ENCODE data around the gene SARM1. TPM values are rescaled to one million over a fixed set of nuclear protein-coding genes. Genes with fewer than 3 reads are reported as not detected.
A peak's percentile ranks its signal among the peaks of the same experiment; 100 is the strongest.

The SARM1 gene
- total and polyA plus RNA-seq, 7 experiments from 2014 or later, result 5.2 to 34.1 (median 25.0) TPM

DNA sequence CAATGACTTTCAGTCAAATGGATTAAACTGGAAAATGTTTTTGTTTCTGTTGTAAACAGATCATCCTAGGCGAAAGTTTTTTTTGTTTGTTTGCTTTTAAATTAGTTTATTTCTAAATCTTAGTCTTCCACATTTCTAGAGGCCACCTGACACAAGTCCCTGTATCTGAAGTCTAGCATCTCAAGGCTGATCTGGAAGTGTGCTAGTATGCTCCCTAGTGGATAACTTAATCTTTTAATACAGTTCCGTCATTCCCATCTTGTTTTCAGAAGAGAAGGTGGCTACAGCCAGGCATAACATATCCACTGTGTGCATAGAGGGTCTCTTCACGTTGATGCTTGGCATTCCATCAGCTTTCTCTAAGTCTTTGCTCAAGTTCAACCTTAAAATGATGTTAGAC is 43.8 kb upstream of the SARM1 start:
- H3K4me3 Mint-ChIP-seq, result no peak overlapping the region
- Histone ChIP-seq H3K27me3 (ENCODE audit: control insufficient read depth in 2 of 2, insufficient read depth in 2 of 2, low read length in 2 of 2) (no peaks in the 10 kb centered on the region), H3K36me3 (ENCODE audit: control insufficient read depth in 2 of 3, insufficient read depth in 3 of 3, low read length in 3 of 3) (peaks cover 3 to 45% (median 7%) of the 10 kb centered on the region in 3 experiments), H3K4me3 (ENCODE audit: low read length) (no peak overlapping the region), H3K9me3 (ENCODE audit: control insufficient read depth in 2 of 3, low read length in 3 of 3) (no peaks in the 10 kb centered on the region), H3K27ac (ENCODE audit: low read depth, low read length) (no peak overlapping the region), H3K4me1 (ENCODE audit: control insufficient read depth in 2 of 2, insufficient read depth in 2 of 2, low read length in 2 of 2) (no peaks in the 10 kb centered on the region)
- no peaks in the 10 kb centered on the region for H3K27me3 Mint-ChIP-seq
- peaks cover 0 to 1% (median 0%) of the 10 kb centered on the region in 11 donors for H3K9me3 Mint-ChIP-seq
- ChIA-PET POLR2A (no interaction called here), CTCF (no interaction called here)
- ATAC-seq, result no peak
- peak overlapping the region in 2 of 9 donors; percentile 9 to 32 for H3K27ac Mint-ChIP-seq
- peaks cover 0 to 13% (median 7%) of the 10 kb centered on the region in 7 donors for H3K4me1 Mint-ChIP-seq
- H3K36me3 Mint-ChIP-seq, result peaks cover 0 to 27% (median 5%) of the 10 kb centered on the region in 5 donors
- DNase-seq, result no peak
- intact Hi-C loops (cut with micrococcal nuclease), result no loop called here

DNA sequence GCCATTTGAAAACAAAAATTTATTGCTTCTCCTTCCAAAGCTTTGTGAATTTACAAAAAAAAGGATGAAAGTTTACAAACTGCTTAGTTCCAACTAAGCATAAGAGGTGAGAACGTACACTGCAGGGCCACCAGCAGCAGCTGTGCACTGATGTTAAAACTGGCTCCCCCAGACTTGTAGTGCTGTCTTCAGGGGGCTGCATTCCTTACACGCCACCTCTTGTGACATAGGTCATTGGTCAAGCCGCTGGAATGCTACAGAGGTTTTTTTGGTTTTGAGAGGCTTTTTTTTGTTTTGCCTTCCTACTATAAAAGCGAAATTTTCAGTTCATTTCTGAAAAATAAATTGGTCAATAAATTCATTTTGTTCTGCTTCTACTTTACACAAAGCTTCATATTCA is 43.2 kb upstream of the SARM1 start:
- DNase-seq (no peak), ATAC-seq (no peak)
- no peaks in the 10 kb centered on the region for H3K4me1 ChIP-seq (ENCODE audit: control insufficient read depth in 2 of 2, insufficient read depth in 2 of 2, low read length in 2 of 2)
- no peaks in the 10 kb centered on the region for H3K9me3 ChIP-seq (ENCODE audit: control insufficient read depth in 2 of 3, low read length in 3 of 3)
- no peaks in the 10 kb centered on the region for H3K27me3 ChIP-seq (ENCODE audit: control insufficient read depth in 2 of 2, insufficient read depth in 2 of 2, low read length in 2 of 2)
- Mint-ChIP-seq H3K9me3 (peaks cover 0 to 1% (median 0%) of the 10 kb centered on the region in 11 donors), H3K4me1 (peaks cover 0 to 13% (median 9%) of the 10 kb centered on the region in 7 donors), H3K36me3 (peaks cover 0 to 27% (median 5%) of the 10 kb centered on the region in 5 donors), H3K27ac (peak overlapping the region in 1 of 9 donors; percentile 4), H3K4me3 (no peak overlapping the region), H3K27me3 (no peaks in the 10 kb centered on the region)
- peaks cover 3 to 45% (median 7%) of the 10 kb centered on the region in 3 experiments for H3K36me3 ChIP-seq (ENCODE audit: control insufficient read depth in 2 of 3, insufficient read depth in 3 of 3, low read length in 3 of 3)
- no peak overlapping the region for H3K4me3 ChIP-seq (ENCODE audit: low read length)
- POLR2A ChIA-PET, result no interaction called here
- intact Hi-C loops (cut with micrococcal nuclease), result no loop called here
- no peak overlapping the region for H3K27ac ChIP-seq (ENCODE audit: low read depth, low read length)
- CTCF ChIA-PET, result interaction anchor here (0.7 kb wide), 1 partner anchor 820 kb away, joined by 3 read pairs; no protein-coding TSS in a partner anchor

DNA sequence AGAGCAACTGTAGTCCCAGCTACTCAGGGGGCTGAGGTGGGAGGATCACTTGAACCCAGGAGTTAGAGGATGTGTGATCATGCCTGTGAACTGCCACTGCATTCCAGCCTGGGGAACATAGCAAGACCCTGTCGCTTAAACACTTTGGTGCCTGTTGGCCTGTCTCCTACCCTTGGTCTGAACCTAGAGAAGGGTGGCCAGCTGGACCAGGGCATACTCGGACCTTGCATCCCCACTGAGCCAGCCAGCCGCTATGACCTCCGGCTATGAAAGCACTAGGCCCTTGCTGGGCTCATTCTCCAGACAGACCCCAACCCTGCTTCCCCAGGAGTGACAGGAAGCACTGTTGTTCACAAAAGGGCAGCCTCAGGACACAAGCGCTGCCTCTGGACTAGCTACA is 40.8 kb upstream of the SARM1 start:
- Mint-ChIP-seq H3K27ac (peak overlapping the region in 1 of 9 donors; percentile 31), H3K27me3 (no peaks in the 10 kb centered on the region), H3K4me3 (no peak overlapping the region), H3K9me3 (peaks cover 0 to 1% (median 0%) of the 10 kb centered on the region in 11 donors), H3K36me3 (peaks cover 0 to 27% (median 5%) of the 10 kb centered on the region in 5 donors), H3K4me1 (peaks cover 14 to 32% (median 30%) of the 10 kb centered on the region in 7 donors)
- H3K27me3 ChIP-seq (ENCODE audit: control insufficient read depth in 2 of 2, insufficient read depth in 2 of 2, low read length in 2 of 2), result no peaks in the 10 kb centered on the region
- no peak for ATAC-seq
- intact Hi-C loops (cut with micrococcal nuclease), result loop anchor here (10.0 kb wide), 2 partner anchors 214 to 314 kb away; partner anchors contain the start of gene BLTP2 (in 1 of the 2)
- peaks cover 9 to 10% of the 10 kb centered on the region in 2 donors for H3K4me1 ChIP-seq (ENCODE audit: control insufficient read depth in 2 of 2, insufficient read depth in 2 of 2, low read length in 2 of 2)
- no peak for DNase-seq
- no peaks in the 10 kb centered on the region for H3K9me3 ChIP-seq (ENCODE audit: control insufficient read depth in 2 of 3, low read length in 3 of 3)
- H3K36me3 ChIP-seq (ENCODE audit: control insufficient read depth in 2 of 3, insufficient read depth in 3 of 3, low read length in 3 of 3), result peaks cover 3 to 47% (median 7%) of the 10 kb centered on the region in 3 experiments
- H3K27ac ChIP-seq (ENCODE audit: low read depth, low read length), result no peak overlapping the region
- no peak overlapping the region for H3K4me3 ChIP-seq (ENCODE audit: low read length)
- CTCF ChIA-PET, result no interaction called here
- POLR2A ChIA-PET, result no interaction called here

DNA sequence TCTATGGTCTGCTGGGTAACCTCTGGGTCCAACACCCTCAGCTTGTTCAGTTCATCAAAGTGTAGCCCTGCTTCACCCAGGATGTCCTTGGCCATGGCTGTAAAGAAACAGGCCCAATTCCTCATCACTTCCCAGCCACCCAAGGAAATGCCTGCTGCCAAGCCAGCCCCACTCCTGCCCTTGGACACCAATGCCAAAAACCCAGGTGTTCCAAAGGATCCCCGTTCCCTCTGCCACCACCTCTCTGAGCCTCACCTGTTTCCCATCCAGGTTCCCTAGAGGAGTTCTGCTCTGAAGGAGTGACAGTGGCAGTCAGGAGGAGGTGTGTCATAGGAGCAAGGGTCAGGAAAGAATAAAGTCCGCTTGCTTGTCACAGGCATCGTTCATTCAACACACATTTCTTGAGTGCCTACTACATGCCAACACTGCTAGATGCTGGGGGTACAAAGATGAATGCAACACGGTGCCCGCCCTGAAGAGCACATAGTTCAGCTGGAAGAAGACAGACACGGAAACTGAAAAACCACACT is 39.5 kb upstream of the SARM1 start:
- DNase-seq (no peak), ATAC-seq (no peak)
- H3K4me1 ChIP-seq (ENCODE audit: control insufficient read depth in 2 of 2, insufficient read depth in 2 of 2, low read length in 2 of 2), result peaks cover 16 to 19% of the 10 kb centered on the region in 2 donors
- no peaks in the 10 kb centered on the region for H3K27me3 ChIP-seq (ENCODE audit: control insufficient read depth in 2 of 2, insufficient read depth in 2 of 2, low read length in 2 of 2)
- H3K36me3 ChIP-seq (ENCODE audit: control insufficient read depth in 2 of 3, insufficient read depth in 3 of 3, low read length in 3 of 3), result peaks cover 3 to 50% (median 7%) of the 10 kb centered on the region in 3 experiments
- peaks cover 0 to 27% (median 5%) of the 10 kb centered on the region in 5 donors for H3K36me3 Mint-ChIP-seq
- no peaks in the 10 kb centered on the region for H3K9me3 ChIP-seq (ENCODE audit: control insufficient read depth in 2 of 3, low read length in 3 of 3)
- peak overlapping the region in 3 of 10 donors; percentile 32 to 56 (median 34) for H3K4me3 Mint-ChIP-seq
- no peaks in the 10 kb centered on the region for H3K27me3 Mint-ChIP-seq
- intact Hi-C loops (cut with micrococcal nuclease), result loop anchor here (10.0 kb wide), 2 partner anchors 213 to 313 kb away; partner anchors contain the start of gene BLTP2 (in 1 of the 2)
- H3K27ac Mint-ChIP-seq, result peak overlapping the region in 6 of 9 donors; percentile 5 to 84 (median 52)
- H3K4me3 ChIP-seq (ENCODE audit: low read length), result no peak overlapping the region
- CTCF ChIA-PET, result no interaction called here
- no peaks in the 10 kb centered on the region for H3K9me3 Mint-ChIP-seq
- H3K27ac ChIP-seq (ENCODE audit: low read depth, low read length), result no peak overlapping the region
- peaks cover 22 to 42% (median 41%) of the 10 kb centered on the region in 7 donors for H3K4me1 Mint-ChIP-seq
- POLR2A ChIA-PET, result interaction anchor here (4.6 kb wide), 1 partner anchor 25 kb away, joined by 75 read pairs; the partner anchor contains the start of gene POLDIP2

DNA sequence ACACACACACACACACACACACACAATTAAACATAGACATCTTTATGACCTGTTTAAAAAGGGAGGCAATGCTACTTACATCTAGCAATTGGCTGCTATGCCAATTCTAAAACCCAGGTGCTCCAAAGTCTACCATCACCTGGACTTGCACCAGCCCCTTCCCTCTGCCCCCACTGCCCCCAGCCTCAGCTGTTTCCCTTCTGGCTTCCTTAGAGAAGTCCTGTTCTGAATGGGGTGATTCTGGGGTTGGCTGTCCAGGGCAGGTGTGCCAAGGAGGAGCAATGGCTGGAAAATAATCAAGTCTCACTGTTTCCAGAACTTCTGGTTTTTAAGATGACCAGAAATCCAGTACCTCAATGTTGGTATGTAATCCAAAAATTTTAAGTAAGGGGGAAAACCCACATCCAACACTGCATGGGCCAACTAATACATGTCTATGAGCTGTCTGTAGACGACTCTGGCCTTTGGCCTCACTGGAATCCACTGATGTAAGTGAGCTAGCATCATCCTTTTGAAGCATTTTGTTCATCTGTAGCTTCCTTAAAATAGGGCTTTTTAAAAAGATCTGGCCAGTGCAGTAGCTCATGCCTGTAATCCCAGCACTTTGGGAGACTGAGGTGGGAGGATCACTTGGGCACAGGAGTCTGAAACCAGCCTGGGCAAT is 38.3 kb upstream of the SARM1 start:
- Histone ChIP-seq H3K27me3 (ENCODE audit: control insufficient read depth in 2 of 2, insufficient read depth in 2 of 2, low read length in 2 of 2) (no peaks in the 10 kb centered on the region), H3K27ac (ENCODE audit: low read depth, low read length) (no peak overlapping the region), H3K4me1 (ENCODE audit: control insufficient read depth in 2 of 2, insufficient read depth in 2 of 2, low read length in 2 of 2) (peaks cover 16 to 19% of the 10 kb centered on the region in 2 donors), H3K36me3 (ENCODE audit: control insufficient read depth in 2 of 3, insufficient read depth in 3 of 3, low read length in 3 of 3) (peaks cover 3 to 40% (median 7%) of the 10 kb centered on the region in 3 experiments), H3K9me3 (ENCODE audit: control insufficient read depth in 2 of 3, low read length in 3 of 3) (no peaks in the 10 kb centered on the region), H3K4me3 (ENCODE audit: low read length) (no peak overlapping the region)
- ATAC-seq, result no peak
- intact Hi-C loops (cut with micrococcal nuclease), result loop anchor here (10.0 kb wide), 2 partner anchors 212 to 312 kb away; partner anchors contain the start of gene BLTP2 (in 1 of the 2)
- Mint-ChIP-seq H3K36me3 (peaks cover 0 to 22% (median 3%) of the 10 kb centered on the region in 5 donors), H3K27me3 (no peaks in the 10 kb centered on the region), H3K4me3 (peak overlapping the region in 6 of 10 donors; percentile 27 to 97 (median 93)), H3K4me1 (peaks cover 31 to 54% (median 52%) of the 10 kb centered on the region in 7 donors), H3K9me3 (no peaks in the 10 kb centered on the region), H3K27ac (peak overlapping the region in 4 of 9 donors; percentile 59 to 98 (median 97))
- CTCF ChIA-PET, result no interaction called here
- no peak for DNase-seq
- POLR2A ChIA-PET, result interaction anchor here (0.6 to 4.6 kb wide), 3 partner anchors 10 to 24 kb away, joined by 4 to 75 read pairs (median 5); partner anchors contain the start of gene POLDIP2

DNA sequence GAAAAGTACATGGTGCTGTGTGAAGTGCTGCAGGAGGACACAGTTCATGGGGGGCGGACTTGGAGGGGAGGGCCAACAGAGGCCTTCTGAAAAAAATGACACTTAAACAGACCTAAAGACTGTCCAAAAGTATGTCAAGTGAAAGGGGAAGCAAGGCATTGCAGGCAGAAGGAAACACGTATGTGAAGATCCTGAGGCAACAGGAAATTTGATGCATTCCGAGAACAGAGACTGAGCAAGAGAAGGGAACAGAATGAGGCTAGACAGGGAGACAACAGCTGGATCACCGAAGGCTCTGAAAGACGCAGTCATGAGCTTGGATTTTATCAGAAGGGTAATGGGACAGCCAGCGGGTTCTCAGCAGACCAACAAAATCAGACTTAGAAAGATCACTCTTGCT is 37.3 kb upstream of the SARM1 start:
- no peaks in the 10 kb centered on the region for H3K27me3 ChIP-seq (ENCODE audit: control insufficient read depth in 2 of 2, insufficient read depth in 2 of 2, low read length in 2 of 2)
- DNase-seq (no peak), ATAC-seq (no peak)
- POLR2A ChIA-PET, result interaction anchor here (2.7 to 4.6 kb wide), 2 partner anchors 23 to 617 kb away, joined by 18 to 75 read pairs; partner anchors contain the start of genes PHF12 and POLDIP2
- CTCF ChIA-PET, result no interaction called here
- H3K4me1 ChIP-seq (ENCODE audit: control insufficient read depth in 2 of 2, insufficient read depth in 2 of 2, low read length in 2 of 2), result peaks cover 16 to 19% of the 10 kb centered on the region in 2 donors
- no peaks in the 10 kb centered on the region for H3K9me3 ChIP-seq (ENCODE audit: control insufficient read depth in 2 of 3, low read length in 3 of 3)
- peak overlapping the region; percentile 95 for H3K27ac ChIP-seq (ENCODE audit: low read depth, low read length)
- peak overlapping the region; percentile 86 to 99 (median 97) for H3K4me3 Mint-ChIP-seq
- H3K27ac Mint-ChIP-seq, result peak overlapping the region; percentile 91 to 98 (median 97)
- no peaks in the 10 kb centered on the region for H3K27me3 Mint-ChIP-seq
- peaks cover 31 to 61% (median 59%) of the 10 kb centered on the region in 7 donors for H3K4me1 Mint-ChIP-seq
- no peaks in the 10 kb centered on the region for H3K9me3 Mint-ChIP-seq
- H3K36me3 ChIP-seq (ENCODE audit: control insufficient read depth in 2 of 3, insufficient read depth in 3 of 3, low read length in 3 of 3), result peaks cover 3 to 32% (median 7%) of the 10 kb centered on the region in 3 experiments
- peaks cover 0 to 15% (median 0%) of the 10 kb centered on the region in 5 donors for H3K36me3 Mint-ChIP-seq
- H3K4me3 ChIP-seq (ENCODE audit: low read length), result peak overlapping the region; percentile 79
- intact Hi-C loops (cut with micrococcal nuclease), result loop anchor here (2.0 to 10.0 kb wide), 6 partner anchors 55 to 395 kb away; partner anchors contain the start of genes BLTP2 (in 1 of the 2), NEK8 (in 1 of the 2), PIGS (in 1 of the 2) and RPL23A (in 1 of the 2)
